ENCODE results near the gene TMCC1.

The TMCC1 gene

GRCh38 chr3:129735638-129736037 is 157.9 kb downstream of the TMCC1 start:
- TF ChIP-seq TCF4 (CRISPR knock-in tag; IDR thresholded peaks at IDR 0.05; ENCODE audit: borderline replicate concordance), result no peak
- no peak for ATAC-seq

DNA sequence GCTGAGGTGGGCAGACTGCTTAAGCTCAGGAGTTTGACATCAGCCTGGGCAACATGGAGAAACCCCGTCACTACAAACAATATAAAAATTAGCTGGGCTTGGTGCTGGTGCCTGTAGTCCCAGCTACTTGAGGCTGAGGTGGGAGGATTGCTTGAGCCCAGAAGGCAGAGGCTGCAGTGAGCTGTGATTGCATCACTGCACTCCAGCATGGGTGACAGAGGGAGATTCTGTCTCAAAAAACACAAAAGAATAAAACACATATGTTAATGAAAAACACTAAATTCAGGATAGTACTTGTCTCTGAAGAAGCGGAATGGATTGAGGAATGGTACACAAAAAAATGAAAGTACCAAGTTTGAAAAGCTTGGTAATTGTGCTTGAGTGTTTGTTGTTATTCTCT is 159.1 kb downstream of the TMCC1 start:
- no peak for TF ChIP-seq GLIS3 (CRISPR knock-in tag; IDR thresholded peaks at IDR 0.05)
- no peak for TF ChIP-seq ESRRG (CRISPR knock-in tag; IDR thresholded peaks at IDR 0.05)
- TF ChIP-seq PPARA (CRISPR knock-in tag; IDR thresholded peaks at IDR 0.05; ENCODE audit: borderline replicate concordance), result no peak
- no peak for TF ChIP-seq CSDC2 (CRISPR knock-in tag; IDR thresholded peaks at IDR 0.05)
- ATAC-seq, result no peak

- ATAC-seq, result no peak
- TF ChIP-seq ZNF70 (CRISPR knock-in tag; IDR thresholded peaks at IDR 0.05) (no peak), ZC3H10 (CRISPR knock-in tag; IDR thresholded peaks at IDR 0.05) (no peak), ZNF565 (CRISPR knock-in tag; conservative IDR thresholded peaks at IDR 0.05; ENCODE audit: low read depth) (no peak), PPARA (CRISPR knock-in tag; IDR thresholded peaks at IDR 0.05; ENCODE audit: borderline replicate concordance) (no peak), RARB (CRISPR knock-in tag; IDR thresholded peaks at IDR 0.05) (no peak), TOX (CRISPR knock-in tag; IDR thresholded peaks at IDR 0.05; ENCODE audit: borderline replicate concordance) (no peak), SNAI2 (CRISPR knock-in tag; IDR thresholded peaks at IDR 0.05) (no peak), ZFP30 (CRISPR knock-in tag; IDR thresholded peaks at IDR 0.05) (no peak), ESRRG (CRISPR knock-in tag; IDR thresholded peaks at IDR 0.05) (no peak), GLIS3 (CRISPR knock-in tag; IDR thresholded peaks at IDR 0.05) (no peak), POU6F1 (CRISPR knock-in tag; IDR thresholded peaks at IDR 0.05; ENCODE audit: borderline replicate concordance, low read depth) (no peak), BACH2 (CRISPR knock-in tag; IDR thresholded peaks at IDR 0.05; ENCODE audit: borderline replicate concordance) (no peak)
Observed at GRCh38 chr3:129732200-129732876, 161.2 kb downstream of the TMCC1 start.

- TF ChIP-seq ZNF8 (CRISPR knock-in tag; IDR thresholded peaks at IDR 0.05) (no peak), POU6F1 (CRISPR knock-in tag; IDR thresholded peaks at IDR 0.05; ENCODE audit: borderline replicate concordance, low read depth) (no peak), ZFP30 (CRISPR knock-in tag; IDR thresholded peaks at IDR 0.05) (no peak), PATZ1 (CRISPR knock-in tag; IDR thresholded peaks at IDR 0.05; ENCODE audit: borderline replicate concordance) (no peak), TSHZ2 (CRISPR knock-in tag; IDR thresholded peaks at IDR 0.05) (no peak), ZFP3 (CRISPR knock-in tag; IDR thresholded peaks at IDR 0.05) (no peak), SNAI2 (CRISPR knock-in tag; IDR thresholded peaks at IDR 0.05) (no peak), ZC3H10 (CRISPR knock-in tag; IDR thresholded peaks at IDR 0.05) (no peak), BACH2 (CRISPR knock-in tag; IDR thresholded peaks at IDR 0.05; ENCODE audit: borderline replicate concordance) (no peak), CSDC2 (CRISPR knock-in tag; IDR thresholded peaks at IDR 0.05) (no peak), GLIS3 (CRISPR knock-in tag; IDR thresholded peaks at IDR 0.05) (no peak), ESRRG (CRISPR knock-in tag; IDR thresholded peaks at IDR 0.05) (no peak), ZNF565 (CRISPR knock-in tag; conservative IDR thresholded peaks at IDR 0.05; ENCODE audit: low read depth) (no peak), TCF4 (CRISPR knock-in tag; IDR thresholded peaks at IDR 0.05; ENCODE audit: borderline replicate concordance) (no peak), ZNF70 (CRISPR knock-in tag; IDR thresholded peaks at IDR 0.05) (no peak)
- TF ChIP-seq, protein P1, sequence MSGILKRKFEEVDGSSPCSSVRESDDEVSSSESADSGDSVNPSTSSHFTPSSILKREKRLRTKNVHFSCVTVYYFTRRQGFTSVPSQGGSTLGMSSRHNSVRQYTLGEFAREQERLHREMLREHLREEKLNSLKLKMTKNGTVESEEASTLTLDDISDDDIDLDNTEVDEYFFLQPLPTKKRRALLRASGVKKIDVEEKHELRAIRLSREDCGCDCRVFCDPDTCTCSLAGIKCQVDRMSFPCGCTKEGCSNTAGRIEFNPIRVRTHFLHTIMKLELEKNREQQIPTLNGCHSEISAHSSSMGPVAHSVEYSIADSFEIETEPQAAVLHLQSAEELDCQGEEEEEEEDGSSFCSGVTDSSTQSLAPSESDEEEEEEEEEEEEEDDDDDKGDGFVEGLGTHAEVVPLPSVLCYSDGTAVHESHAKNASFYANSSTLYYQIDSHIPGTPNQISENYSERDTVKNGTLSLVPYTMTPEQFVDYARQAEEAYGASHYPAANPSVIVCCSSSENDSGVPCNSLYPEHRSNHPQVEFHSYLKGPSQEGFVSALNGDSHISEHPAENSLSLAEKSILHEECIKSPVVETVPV (CRISPR knock-in tag; IDR thresholded peaks at IDR 0.05), result no peak
- ATAC-seq, result no peak
Observed at GRCh38 chr3:129727707-129728106, 165.8 kb downstream of the TMCC1 start.
